SK-N-MC (cell line): ENCODE measurements around the gene IMP3.

ENCODE experiments used
- DNase-seq: peaks from one replicate; pipeline ENCODE4 v3.0.0-alpha.2; 2011; ENCODE audit warnings: low read depth, low spot score
- H3K27ac ChIP-seq: fragments of 200-600 bp; sonication (generic); 2 replicates; pipeline ENCODE4 v1.5.1; 2016; ENCODE audit warnings: mixed run types
- H3K36me3 ChIP-seq: fragments of 200-600 bp; sonication (generic); 2 replicates; pipeline ENCODE4 v1.6.1; 2017; ENCODE audit warnings: antibody characterized with exemption, low read length, mixed read lengths; ENCODE audit not compliant: insufficient read depth
- H3K4me3 ChIP-seq: fragments of 200-600 bp; sonication (generic); 2 replicates; pipeline ENCODE4 v1.5.1; 2016
- H3K9ac ChIP-seq: fragments of 200-600 bp; sonication (generic); 2 replicates; pipeline ENCODE4 v1.8.0; 2017; ENCODE audit warnings: mixed run types, mixed read lengths; ENCODE audit not compliant: insufficient read length
- H3K9me3 ChIP-seq: fragments of 200-600 bp; sonication (generic); 2 replicates; pipeline ENCODE4 v1.6.1; 2017; ENCODE audit warnings: low read depth, mild to moderate bottlenecking, antibody characterized with exemption, low read length, moderate library complexity, mixed read lengths
- EZH2 ChIP-seq: fragments of 200-600 bp; sonication (generic); IDR thresholded peaks from one replicate; pipeline ENCODE4 v1.6.1; 2017; ENCODE audit warnings: antibody characterized with exemption
- FOXP2 ChIP-seq: optimal IDR thresholded peaks from 2 replicates; pipeline ENCODE3; 2011; ENCODE audit warnings: mild to moderate bottlenecking, moderate library complexity; ENCODE audit not compliant: insufficient read depth; ENCODE audit errors: extremely low read length, control extremely low read depth
- POLR2AphosphoS5 ChIP-seq: IDR thresholded peaks from 2 replicates; pipeline ENCODE4 v1.6.1; 2012; ENCODE audit warnings: mild to moderate bottlenecking, low read depth, low read length, borderline replicate concordance

Gene IMP3

GRCh38 chr15:75654201-75654907, 14.3 kb upstream of the IMP3 start:
- no peaks in the 10 kb centered on the region for H3K36me3 ChIP-seq
- no peak for TF ChIP-seq EZH2
- TF ChIP-seq FOXP2 = no peak
- TF ChIP-seq POLR2AphosphoS5 = no peak
- no peak overlapping the region for H3K9ac ChIP-seq
- no peak overlapping the region for H3K4me3 ChIP-seq
- H3K27ac ChIP-seq = no peak overlapping the region
- DNase-seq = no peak
- H3K9me3 ChIP-seq = no peaks in the 10 kb centered on the region

GRCh38 chr15:75653347-75653913, 13.4 kb upstream of the IMP3 start:
- H3K9ac ChIP-seq = no peak overlapping the region
- TF ChIP-seq POLR2AphosphoS5 (no peak), EZH2 (no peak), FOXP2 (no peak)

GRCh38 chr15:75651810-75652543, 12.0 kb upstream of the IMP3 start:
- no peak overlapping the region for H3K4me3 ChIP-seq
- no peaks in the 10 kb centered on the region for H3K36me3 ChIP-seq
- TF ChIP-seq EZH2 (no peak), FOXP2 (no peak), POLR2AphosphoS5 (no peak)
- no peak for DNase-seq
- H3K27ac ChIP-seq = no peak overlapping the region
- H3K9me3 ChIP-seq = no peaks in the 10 kb centered on the region
- H3K9ac ChIP-seq = no peak overlapping the region

More at GRCh38 chr15:75653347-75653913, 13.4 kb upstream of the IMP3 start:
- H3K27ac ChIP-seq = no peak overlapping the region
- DNase-seq = no peak
- no peaks in the 10 kb centered on the region for H3K9me3 ChIP-seq
- H3K36me3 ChIP-seq = no peaks in the 10 kb centered on the region
- no peak overlapping the region for H3K4me3 ChIP-seq

- H3K4me3 ChIP-seq = no peak overlapping the region
- no peaks in the 10 kb centered on the region for H3K9me3 ChIP-seq
- H3K27ac ChIP-seq = no peak overlapping the region
- H3K36me3 ChIP-seq = no peaks in the 10 kb centered on the region
- no peak overlapping the region for H3K9ac ChIP-seq
- DNase-seq = no peak
- TF ChIP-seq POLR2AphosphoS5 (no peak), FOXP2 (no peak), EZH2 (no peak)
These were observed 11.1 kb upstream of the IMP3 start for GRCh38 chr15:75650908-75651809.

GRCh38 chr15:75649848-75650247, 9.8 kb upstream of the IMP3 start:
- Histone ChIP-seq H3K27ac (no peak overlapping the region), H3K36me3 (no peaks in the 10 kb centered on the region), H3K4me3 (no peak overlapping the region), H3K9ac (no peak overlapping the region), H3K9me3 (no peaks in the 10 kb centered on the region)
- no peak for DNase-seq
- TF ChIP-seq POLR2AphosphoS5 (no peak), EZH2 (no peak), FOXP2 (no peak)

- no peaks in the 10 kb centered on the region for H3K36me3 ChIP-seq
- TF ChIP-seq POLR2AphosphoS5 (no peak), EZH2 (no peak), FOXP2 (no peak)
- no peak overlapping the region for H3K9ac ChIP-seq
- DNase-seq = no peak
- no peak overlapping the region for H3K27ac ChIP-seq
- no peaks in the 10 kb centered on the region for H3K9me3 ChIP-seq
- no peak overlapping the region for H3K4me3 ChIP-seq
These were observed 9.2 kb upstream of the IMP3 start for GRCh38 chr15:75649045-75649761.

GRCh38 chr15:75648156-75649000, 8.4 kb upstream of the IMP3 start:
- no peak overlapping the region for H3K27ac ChIP-seq
- H3K36me3 ChIP-seq = no peaks in the 10 kb centered on the region
- TF ChIP-seq EZH2 (no peak), POLR2AphosphoS5 (no peak), FOXP2 (no peak)
- H3K4me3 ChIP-seq = peak overlapping the region; percentile 91
- H3K9ac ChIP-seq = peak overlapping the region; percentile 75
- no peak for DNase-seq
- no peaks in the 10 kb centered on the region for H3K9me3 ChIP-seq
